Tibial artery (tissue), 4 donors: ENCODE measurements around the gene SSX4B.
"Not testable (repeated sequence)": the region's sequence is repeated elsewhere in the genome, so short reads cannot be mapped to it uniquely, and the experiment has no call there.

Experiments
- DNase-seq, 2 donors: peaks; one replicate each; pipeline ENCODE4 v3.0.0-alpha.2; 2019
- H3K27ac ChIP-seq, 2 donors: fragments of 200-600 bp; sonication (generic) in 1 of 2; 1 replicate in 1 of 2; 2 replicates in 1 of 2; pipeline ENCODE4 v1.5.1; 2018 to 2019; ENCODE audit warnings: mild to moderate bottlenecking in 1 of 2
- H3K27me3 ChIP-seq, 2 donors: fragments of 200-600 bp; sonication (generic) in 1 of 2; one replicate each; pipeline versions ENCODE4 v1.5.1 to v1.6.0; 2016 to 2019
- H3K36me3 ChIP-seq, 3 donors: fragments of 200-600 bp; sonication (generic) in 2 of 3; one replicate each; pipeline ENCODE4 v1.5.1; 2016 to 2019; ENCODE audit warnings: mild to moderate bottlenecking in 2 of 3
- H3K4me1 ChIP-seq, 4 donors: fragments of 200-600 bp; sonication (generic) in 2 of 4; 1 replicate in 3 of 4; 2 replicates in 1 of 4; pipeline ENCODE4 v1.5.1; 2016 to 2019
- H3K4me3 ChIP-seq, 2 donors: fragments of 200-600 bp; sonication (generic) in 1 of 2; 1 replicate in 1 of 2; 2 replicates in 1 of 2; pipeline ENCODE4 v1.5.1; 2018 to 2019; ENCODE audit warnings: mild to moderate bottlenecking in 2 of 2
- H3K9me3 ChIP-seq, 3 donors: fragments of 200-600 bp; sonication (generic) in 1 of 3; one replicate each; pipeline ENCODE4 v1.5.1; 2016 to 2019
- intact Hi-C: fragments of 100-400 bp; cut with DNase I; formaldehyde crosslinking; loops from one replicate; pipeline ENCODE4 v1.15.0; 2023; ENCODE audit warnings: low total_unique reads
- TF ChIP-seq, protein P1 (sequence below), 2 experiments: fragments of 200-600 bp in 1 of 2; fragments of 450-650 bp in 1 of 2; IDR thresholded peaks; one replicate each; pipeline ENCODE4 v1.5.1; 2017 to 2019; ENCODE audit warnings: antibody characterized with exemption in 2 of 2, mild to moderate bottlenecking in 1 of 2, moderate library complexity in 1 of 2

The SSX4B gene, protein sequence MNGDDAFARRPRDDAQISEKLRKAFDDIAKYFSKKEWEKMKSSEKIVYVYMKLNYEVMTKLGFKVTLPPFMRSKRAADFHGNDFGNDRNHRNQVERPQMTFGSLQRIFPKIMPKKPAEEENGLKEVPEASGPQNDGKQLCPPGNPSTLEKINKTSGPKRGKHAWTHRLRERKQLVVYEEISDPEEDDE

DNA sequence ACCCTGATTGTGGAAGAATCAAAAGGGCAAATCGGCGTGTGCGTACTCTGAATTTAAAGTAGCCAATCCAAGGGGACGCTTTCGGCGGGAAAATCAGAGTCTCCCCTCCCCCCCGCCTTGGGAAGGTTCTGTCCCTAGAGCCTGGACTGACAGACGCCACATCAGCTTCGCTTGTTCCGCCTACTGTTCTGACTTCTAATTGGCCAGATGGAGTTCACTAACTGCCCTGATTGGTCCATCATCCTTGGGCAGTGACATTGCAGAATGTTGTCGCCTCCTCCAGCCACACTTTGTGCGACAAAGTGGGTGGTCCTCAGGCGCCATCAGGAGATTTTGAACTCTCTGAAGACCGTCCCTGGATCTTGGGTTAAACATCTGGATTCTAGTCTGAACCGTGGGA, at the start of gene SSX4B:
Gene SSX4B, minus strand, starts transcription at position 101 of the 400 bp plus-strand sequence. CDS start 588 bp downstream, outside the sequence.
- DNase-seq, H3K4me1 ChIP-seq, H3K27ac ChIP-seq: not testable (repeated sequence)

DNA sequence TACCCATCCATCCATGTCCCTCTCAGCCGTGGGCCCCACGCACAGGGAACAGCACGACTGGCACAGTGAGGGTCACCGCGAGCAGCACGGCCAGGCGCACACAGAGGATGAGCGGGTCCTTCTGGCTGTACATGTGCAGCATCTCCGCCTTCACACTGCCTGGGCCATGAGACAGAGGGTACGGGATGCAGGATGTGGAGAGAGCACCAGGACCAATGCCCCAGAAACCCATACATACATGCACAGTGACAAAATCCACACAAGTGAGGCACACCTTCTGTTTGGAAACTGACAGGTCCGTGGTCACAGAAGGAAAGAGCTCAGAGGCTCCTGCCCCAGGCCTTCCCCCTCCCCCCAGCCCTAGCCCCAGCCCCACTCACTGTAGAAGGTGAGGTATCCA, 48.8 kb upstream of the SSX4B start:
- Histone ChIP-seq H3K4me3 (no peak overlapping the region), H3K36me3 (no peaks in the 10 kb centered on the region), H3K4me1 (no peaks in the 10 kb centered on the region), H3K9me3 (no peaks in the 10 kb centered on the region), H3K27me3 (no peaks in the 10 kb centered on the region), H3K27ac (no peak overlapping the region)
- intact Hi-C loops, result no loop called here
- TF ChIP-seq, protein P1, sequence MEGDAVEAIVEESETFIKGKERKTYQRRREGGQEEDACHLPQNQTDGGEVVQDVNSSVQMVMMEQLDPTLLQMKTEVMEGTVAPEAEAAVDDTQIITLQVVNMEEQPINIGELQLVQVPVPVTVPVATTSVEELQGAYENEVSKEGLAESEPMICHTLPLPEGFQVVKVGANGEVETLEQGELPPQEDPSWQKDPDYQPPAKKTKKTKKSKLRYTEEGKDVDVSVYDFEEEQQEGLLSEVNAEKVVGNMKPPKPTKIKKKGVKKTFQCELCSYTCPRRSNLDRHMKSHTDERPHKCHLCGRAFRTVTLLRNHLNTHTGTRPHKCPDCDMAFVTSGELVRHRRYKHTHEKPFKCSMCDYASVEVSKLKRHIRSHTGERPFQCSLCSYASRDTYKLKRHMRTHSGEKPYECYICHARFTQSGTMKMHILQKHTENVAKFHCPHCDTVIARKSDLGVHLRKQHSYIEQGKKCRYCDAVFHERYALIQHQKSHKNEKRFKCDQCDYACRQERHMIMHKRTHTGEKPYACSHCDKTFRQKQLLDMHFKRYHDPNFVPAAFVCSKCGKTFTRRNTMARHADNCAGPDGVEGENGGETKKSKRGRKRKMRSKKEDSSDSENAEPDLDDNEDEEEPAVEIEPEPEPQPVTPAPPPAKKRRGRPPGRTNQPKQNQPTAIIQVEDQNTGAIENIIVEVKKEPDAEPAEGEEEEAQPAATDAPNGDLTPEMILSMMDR (IDR thresholded peaks at IDR 0.05), result no peak
- no peak for DNase-seq

More for the DNA sequence above, at the start of gene SSX4B:
- intact Hi-C loops, H3K27me3 ChIP-seq, H3K4me3 ChIP-seq, H3K36me3 ChIP-seq, H3K9me3 ChIP-seq: not testable (repeated sequence)

DNA sequence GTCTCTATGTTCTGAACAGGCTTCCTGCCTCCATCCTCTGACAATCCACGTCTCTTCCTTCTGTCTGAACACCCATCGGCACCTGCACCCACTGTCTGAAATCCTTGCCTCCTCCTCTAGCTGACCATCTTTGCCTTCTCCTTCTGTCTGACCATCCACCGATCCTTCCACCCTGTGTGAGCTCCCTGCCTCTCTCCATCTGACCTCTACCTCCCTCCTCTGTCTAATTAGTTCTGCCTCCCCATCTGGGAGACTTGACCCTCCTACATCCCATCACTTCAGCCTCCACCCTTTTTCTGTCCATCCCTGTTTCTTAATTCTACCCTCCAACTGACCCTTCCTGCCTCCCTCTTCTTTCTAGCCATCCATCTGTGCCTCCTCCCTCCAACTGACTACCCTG, 48.3 kb upstream of the SSX4B start:
- no peaks in the 10 kb centered on the region for H3K27me3 ChIP-seq
- peaks cover 0 to 5% (median 0%) of the 10 kb centered on the region in 3 donors for H3K9me3 ChIP-seq
- H3K27ac ChIP-seq, result no peak overlapping the region
- intact Hi-C loops, result no loop called here
- TF ChIP-seq, protein P1 (IDR thresholded peaks at IDR 0.05), result no peak
- H3K36me3 ChIP-seq, result no peaks in the 10 kb centered on the region
- no peak for DNase-seq
- H3K4me1 ChIP-seq, result no peaks in the 10 kb centered on the region
- no peak overlapping the region for H3K4me3 ChIP-seq

DNA sequence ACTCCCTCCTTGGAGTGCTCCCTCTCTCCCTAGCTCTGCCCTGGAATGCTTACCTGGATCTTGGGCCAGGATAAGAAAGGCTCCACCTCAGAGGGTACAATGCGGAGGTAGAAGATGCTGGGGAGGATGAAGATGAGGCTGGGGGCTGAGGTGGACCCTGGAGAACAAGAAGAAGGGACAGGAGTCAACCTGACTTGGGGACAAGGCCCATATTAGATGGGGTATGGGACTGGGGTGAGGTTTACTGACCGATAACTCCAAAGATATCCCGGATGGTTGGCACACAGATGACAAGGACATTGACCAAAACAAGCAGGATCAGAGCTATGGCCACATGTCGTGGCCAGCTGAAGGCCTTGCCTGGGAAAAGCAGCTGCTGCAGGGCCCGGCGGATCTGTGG, 47.7 kb upstream of the SSX4B start:
- peaks cover 0 to 7% (median 0%) of the 10 kb centered on the region in 3 donors for H3K9me3 ChIP-seq
- no peak overlapping the region for H3K27ac ChIP-seq
- H3K36me3 ChIP-seq, result no peaks in the 10 kb centered on the region
- no peaks in the 10 kb centered on the region for H3K27me3 ChIP-seq
- TF ChIP-seq, protein P1 (IDR thresholded peaks at IDR 0.05), result no peak
- intact Hi-C loops, result no loop called here
- no peak for DNase-seq
- no peak overlapping the region for H3K4me3 ChIP-seq
- no peaks in the 10 kb centered on the region for H3K4me1 ChIP-seq

DNA sequence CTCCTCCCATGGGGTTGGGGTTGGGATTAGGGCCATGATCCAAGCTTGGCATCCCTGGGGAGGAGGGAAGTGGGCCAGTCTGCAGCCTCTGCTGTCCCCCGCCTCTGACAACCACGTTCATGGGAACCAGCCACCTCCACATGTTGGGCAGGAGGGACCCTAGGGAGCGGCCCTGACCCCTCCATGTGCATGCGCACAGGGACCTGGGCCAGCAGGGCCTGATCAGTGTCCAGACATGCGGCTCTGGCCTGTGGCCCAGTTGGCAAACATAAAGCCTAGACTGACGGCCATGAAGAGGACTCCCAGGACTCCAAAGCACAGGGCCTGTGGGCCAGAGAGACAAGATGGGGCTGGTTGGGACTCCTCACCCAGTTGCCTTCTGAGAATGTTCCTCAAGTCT, 47.0 kb upstream of the SSX4B start:
- intact Hi-C loops, result no loop called here
- no peak for DNase-seq
- TF ChIP-seq, protein P1 (IDR thresholded peaks at IDR 0.05), result no peak

DNA sequence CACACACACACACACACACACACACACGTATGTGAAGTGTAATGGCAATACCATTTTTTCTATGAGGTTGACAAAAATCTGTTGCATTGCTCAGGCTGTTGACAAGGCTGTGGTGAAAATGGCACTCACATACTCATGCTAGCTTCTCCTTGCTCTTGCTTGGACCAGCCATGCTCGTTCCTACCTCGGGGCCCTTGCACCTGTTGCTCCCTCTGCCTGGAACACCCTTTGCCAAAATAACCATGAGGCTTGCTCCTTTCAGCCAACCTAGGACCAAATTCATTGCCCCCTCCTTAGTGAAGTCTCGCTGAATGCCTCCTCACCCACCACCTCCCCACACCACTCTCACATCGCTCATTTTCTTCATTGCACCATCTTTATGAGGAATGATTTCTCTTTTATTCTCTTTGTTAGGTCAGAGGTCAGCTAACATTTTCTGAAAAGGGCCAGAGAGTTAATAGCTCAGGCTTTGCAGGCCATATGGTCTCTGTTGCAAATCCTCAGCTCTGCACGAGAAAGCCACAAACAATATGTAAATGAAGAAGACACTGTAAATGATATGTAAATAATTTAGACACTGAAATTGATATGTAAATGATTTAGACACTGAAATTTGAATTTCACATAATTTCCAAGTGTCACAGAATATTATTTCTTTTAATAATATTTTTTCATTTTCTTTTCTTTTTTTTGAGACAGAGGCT, 45.0 kb upstream of the SSX4B start:
- Histone ChIP-seq H3K36me3 (no peaks in the 10 kb centered on the region), H3K4me3 (no peak overlapping the region), H3K4me1 (no peaks in the 10 kb centered on the region), H3K27ac (no peak overlapping the region), H3K9me3 (peaks cover 0 to 7% (median 0%) of the 10 kb centered on the region in 3 donors), H3K27me3 (no peaks in the 10 kb centered on the region)
- intact Hi-C loops, result no loop called here
- no peak for DNase-seq
- TF ChIP-seq, protein P1 (IDR thresholded peaks at IDR 0.05), result no peak

More for the DNA sequence above, 47.0 kb upstream of the SSX4B start:
- no peaks in the 10 kb centered on the region for H3K27me3 ChIP-seq
- peaks cover 0 to 7% (median 0%) of the 10 kb centered on the region in 3 donors for H3K9me3 ChIP-seq
- no peak overlapping the region for H3K27ac ChIP-seq
- H3K36me3 ChIP-seq, result no peaks in the 10 kb centered on the region
- H3K4me3 ChIP-seq, result no peak overlapping the region
- H3K4me1 ChIP-seq, result no peaks in the 10 kb centered on the region
